SHP77 (cell line): ENCODE results near the gene PKDCC.
"Not testable (repeated sequence)": the region's sequence is repeated elsewhere in the genome, so short reads cannot be mapped to it uniquely, and the experiment has no call there.

Experiments
- DNase-seq, 2 experiments: peaks; one replicate each; lab custom pipeline; 2025; lab: John Stamatoyannopoulos, UW

PKDCC gene

GRCh38 chr2:42030200-42030759 lies 17.5 kb upstream of the PKDCC start:
- DNase-seq, result no peak

- no peak for DNase-seq
These were observed 17.0 kb upstream of the PKDCC start for GRCh38 chr2:42030829-42031228.

- DNase-seq, result no peak
These were observed 16.3 kb upstream of the PKDCC start for GRCh38 chr2:42031281-42032223.

- no peak for DNase-seq
These were observed 15.6 kb upstream of the PKDCC start for GRCh38 chr2:42032224-42032620.

- DNase-seq, result no peak
These were observed 15.1 kb upstream of the PKDCC start for GRCh38 chr2:42032745-42033144.

- not testable (repeated sequence) for DNase-seq
These were observed 13.7 kb upstream of the PKDCC start for GRCh38 chr2:42034096-42034495.

- no peak for DNase-seq
These were observed 12.6 kb upstream of the PKDCC start for GRCh38 chr2:42035241-42035640.

GRCh38 chr2:42036413-42036812 lies 11.4 kb upstream of the PKDCC start:
- DNase-seq, result no peak

GRCh38 chr2:42036940-42037339 lies 10.9 kb upstream of the PKDCC start:
- DNase-seq, result no peak

- DNase-seq, result no peak
These were observed 7.1 kb upstream of the PKDCC start for GRCh38 chr2:42040643-42041278.

GRCh38 chr2:42041377-42042127 lies 6.3 kb upstream of the PKDCC start:
- DNase-seq, result no peak

- no peak for DNase-seq
These were observed 5.0 kb upstream of the PKDCC start for GRCh38 chr2:42042631-42043355.

GRCh38 chr2:42043789-42044394 lies 3.9 kb upstream of the PKDCC start:
- DNase-seq, result no peak

GRCh38 chr2:42044939-42045338 lies 2.9 kb upstream of the PKDCC start:
- DNase-seq, result no peak

GRCh38 chr2:42045352-42045751 lies 2.5 kb upstream of the PKDCC start:
- DNase-seq, result no peak

- peak; percentile 44 to 79 for DNase-seq
These were observed 1.7 kb upstream of the PKDCC start for GRCh38 chr2:42045848-42046748.

GRCh38 chr2:42046819-42047487 lies 868 bp upstream of the PKDCC start:
- no peak for DNase-seq

GRCh38 chr2:42048299-42049220 lies 739 bp downstream of the PKDCC start:
- DNase-seq, result no peak
